Caco-2 (cell line): ENCODE data around the gene HDGFL2. TPM values are rescaled to one million over a fixed set of nuclear protein-coding genes. Genes with fewer than 3 reads are reported as not detected.

Experiments used
- BruUV-seq: library from RNA; stranded (reverse); fragments of 400-500 nt; replicated peaks from 2 replicates; lab custom pipeline; 2021; lab: Mats Ljungman, UMichigan
- CTCF ChIA-PET: fragments of 300-600 bp; sonication (Branson Sonifier 250); formaldehyde crosslinking; loops from one replicate; lab custom pipeline; 2022; ENCODE audit warnings: antibody characterized with exemption; lab: Charles Lee
- POLR2A ChIA-PET: fragments of 300-600 bp; sonication (Branson Sonifier 250); formaldehyde crosslinking; loops from one replicate; lab custom pipeline; 2022; ENCODE audit warnings: antibody characterized with exemption; lab: Charles Lee
- DNase-seq, 2 experiments: peaks; one replicate each; pipeline versions ENCODE4 v3.0.0 to v3.0.0-alpha.2; 2020 to 2022
- H3K27me3 ChIP-seq: replicated peaks from 2 replicates; pipeline ENCODE4 v1.6.0; 2011; ENCODE audit warnings: low read length; ENCODE audit not compliant: control insufficient read depth, insufficient read depth
- H3K36me3 ChIP-seq: 2 replicates; pipeline ENCODE4 v1.5.1; 2011; ENCODE audit warnings: low read length; ENCODE audit not compliant: control insufficient read depth, insufficient read depth
- H3K4me1 ChIP-seq: fragments of 250-450 bp; sonication (Bioruptor Pico); 2 replicates; pipeline ENCODE4 v1.5.1; 2020; ENCODE audit warnings: mild to moderate bottlenecking
- H3K4me3 ChIP-seq: 2 replicates; pipeline ENCODE4 v1.5.1; 2011; ENCODE audit warnings: low read depth, mild to moderate bottlenecking, control low read depth, low read length
- H3K9me3 ChIP-seq: fragments of 250-450 bp; sonication (Bioruptor Pico); 2 replicates; pipeline ENCODE4 v1.5.1; 2020; ENCODE audit warnings: mild to moderate bottlenecking, moderate library complexity
- H3K27ac Mint-ChIP-seq: one replicate; pipeline ENCODE4 v1.8.0; 2022; ENCODE audit warnings: mixed read lengths; ENCODE audit not compliant: unreplicated experiment
- H3K27me3 Mint-ChIP-seq: one replicate; pipeline ENCODE4 v1.8.0; 2022; ENCODE audit warnings: mixed read lengths; ENCODE audit not compliant: insufficient read depth, unreplicated experiment
- H3K36me3 Mint-ChIP-seq: one replicate; pipeline ENCODE4 v1.8.0; 2022; ENCODE audit warnings: mild to moderate bottlenecking, mixed read lengths; ENCODE audit not compliant: insufficient read depth, unreplicated experiment
- H3K4me1 Mint-ChIP-seq: one replicate; pipeline ENCODE4 v1.8.0; 2022; ENCODE audit warnings: low read depth, mixed read lengths; ENCODE audit not compliant: unreplicated experiment
- H3K4me3 Mint-ChIP-seq: one replicate; pipeline ENCODE4 v1.8.0; 2022; ENCODE audit warnings: mild to moderate bottlenecking, moderate library complexity, mixed read lengths; ENCODE audit not compliant: unreplicated experiment
- H3K9me3 Mint-ChIP-seq: one replicate; pipeline ENCODE4 v1.8.0; 2022; ENCODE audit warnings: mixed read lengths; ENCODE audit not compliant: unreplicated experiment
- intact Hi-C: fragments of 100-400 bp; cut with micrococcal nuclease; formaldehyde crosslinking; loops from one replicate; pipeline ENCODE4 v1.10.0; 2022; ENCODE audit not compliant: unreplicated experiment
- total RNA-seq: library from RNA; stranded (reverse); gene quantifications from 2 replicates; pipeline ENCODE4 v1.2.3, GENCODE V29; 2022
- TF ChIP-seq, protein P1 (sequence below), 2 experiments: fragments of 200-600 bp in 1 of 2; IDR thresholded peaks; 1 replicate in 1 of 2; 2 replicates in 1 of 2; pipeline versions ENCODE4 v1.5.1 to v1.8.0; 2011 to 2022; ENCODE audit warnings: antibody characterized with exemption in 1 of 2, control low read depth in 1 of 2, inconsistent platforms in 1 of 2, low read depth in 1 of 2, low read length in 1 of 2, mild to moderate bottlenecking in 1 of 2, moderate library complexity in 1 of 2; ENCODE audit not compliant: insufficient read depth in 1 of 2, severe bottlenecking in 1 of 2, unreplicated experiment in 1 of 2

HDGFL2 gene
- total RNA-seq, 1 experiment from 2014 or later, result 70.8 TPM

DNA sequence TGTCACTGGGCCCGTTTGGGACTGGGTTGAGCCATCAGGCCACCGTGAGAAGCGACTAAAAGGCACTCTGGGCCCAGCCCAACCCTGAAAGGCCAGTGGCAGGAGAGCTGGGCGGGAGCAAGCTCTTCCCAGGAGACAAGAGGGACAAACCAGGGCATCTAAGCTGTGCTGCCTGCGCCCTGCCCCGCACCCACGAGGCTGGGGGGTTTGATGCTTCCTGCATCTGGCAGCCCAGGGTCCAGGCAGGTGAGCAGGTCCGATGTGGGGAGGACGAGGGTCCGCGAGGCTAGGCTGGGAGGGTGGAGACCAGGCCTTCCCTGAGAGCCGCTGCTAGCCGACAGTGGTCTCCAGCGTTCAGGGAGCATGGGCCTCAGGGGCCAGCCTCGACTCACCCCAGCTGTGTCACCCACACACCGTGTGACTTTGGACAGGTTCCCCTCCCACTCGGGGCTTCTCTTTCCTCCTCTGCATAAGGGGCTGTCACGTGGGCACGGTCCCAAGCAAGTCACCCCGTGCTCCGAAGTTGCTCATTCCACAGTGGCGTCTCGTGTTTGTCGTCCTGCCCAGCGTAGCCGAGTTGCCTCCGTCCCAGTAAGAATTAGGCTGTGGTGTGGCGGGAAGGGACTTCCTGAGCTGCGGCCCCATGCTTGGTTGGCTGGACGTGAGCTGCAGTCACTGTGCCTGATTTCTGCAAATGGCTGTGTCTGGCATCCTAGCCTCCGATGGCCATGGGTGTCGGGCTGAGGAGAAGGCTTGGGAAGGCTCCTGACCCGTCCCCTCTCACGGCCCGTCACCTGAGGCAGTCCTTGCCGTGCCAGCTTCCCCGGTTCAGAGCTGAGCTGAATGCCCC is 30.4 kb downstream of the HDGFL2 start:
- ChIA-PET POLR2A (no interaction called here), CTCF (no interaction called here)
- Mint-ChIP-seq H3K27me3 (no peaks in the 10 kb centered on the region), H3K27ac (no peak overlapping the region), H3K9me3 (no peaks in the 10 kb centered on the region), H3K4me3 (no peak overlapping the region), H3K4me1 (no peaks in the 10 kb centered on the region), H3K36me3 (peaks cover 33% of the 10 kb centered on the region)
- TF ChIP-seq, protein P1, sequence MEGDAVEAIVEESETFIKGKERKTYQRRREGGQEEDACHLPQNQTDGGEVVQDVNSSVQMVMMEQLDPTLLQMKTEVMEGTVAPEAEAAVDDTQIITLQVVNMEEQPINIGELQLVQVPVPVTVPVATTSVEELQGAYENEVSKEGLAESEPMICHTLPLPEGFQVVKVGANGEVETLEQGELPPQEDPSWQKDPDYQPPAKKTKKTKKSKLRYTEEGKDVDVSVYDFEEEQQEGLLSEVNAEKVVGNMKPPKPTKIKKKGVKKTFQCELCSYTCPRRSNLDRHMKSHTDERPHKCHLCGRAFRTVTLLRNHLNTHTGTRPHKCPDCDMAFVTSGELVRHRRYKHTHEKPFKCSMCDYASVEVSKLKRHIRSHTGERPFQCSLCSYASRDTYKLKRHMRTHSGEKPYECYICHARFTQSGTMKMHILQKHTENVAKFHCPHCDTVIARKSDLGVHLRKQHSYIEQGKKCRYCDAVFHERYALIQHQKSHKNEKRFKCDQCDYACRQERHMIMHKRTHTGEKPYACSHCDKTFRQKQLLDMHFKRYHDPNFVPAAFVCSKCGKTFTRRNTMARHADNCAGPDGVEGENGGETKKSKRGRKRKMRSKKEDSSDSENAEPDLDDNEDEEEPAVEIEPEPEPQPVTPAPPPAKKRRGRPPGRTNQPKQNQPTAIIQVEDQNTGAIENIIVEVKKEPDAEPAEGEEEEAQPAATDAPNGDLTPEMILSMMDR (IDR thresholded peaks at IDR 0.05; ENCODE audit: insufficient read depth in 1 of 2, low read depth in 1 of 2, low read length in 1 of 2, severe bottlenecking in 1 of 2, unreplicated experiment in 1 of 2), result no peak
- H3K36me3 ChIP-seq, result no peaks in the 10 kb centered on the region
- H3K9me3 ChIP-seq, result no peaks in the 10 kb centered on the region
- H3K27me3 ChIP-seq, result no peaks in the 10 kb centered on the region
- BruUV-seq, result no TSS peak
- DNase-seq, result no peak
- H3K4me3 ChIP-seq, result no peak overlapping the region
- intact Hi-C loops, result no loop called here
- no peaks in the 10 kb centered on the region for H3K4me1 ChIP-seq

DNA sequence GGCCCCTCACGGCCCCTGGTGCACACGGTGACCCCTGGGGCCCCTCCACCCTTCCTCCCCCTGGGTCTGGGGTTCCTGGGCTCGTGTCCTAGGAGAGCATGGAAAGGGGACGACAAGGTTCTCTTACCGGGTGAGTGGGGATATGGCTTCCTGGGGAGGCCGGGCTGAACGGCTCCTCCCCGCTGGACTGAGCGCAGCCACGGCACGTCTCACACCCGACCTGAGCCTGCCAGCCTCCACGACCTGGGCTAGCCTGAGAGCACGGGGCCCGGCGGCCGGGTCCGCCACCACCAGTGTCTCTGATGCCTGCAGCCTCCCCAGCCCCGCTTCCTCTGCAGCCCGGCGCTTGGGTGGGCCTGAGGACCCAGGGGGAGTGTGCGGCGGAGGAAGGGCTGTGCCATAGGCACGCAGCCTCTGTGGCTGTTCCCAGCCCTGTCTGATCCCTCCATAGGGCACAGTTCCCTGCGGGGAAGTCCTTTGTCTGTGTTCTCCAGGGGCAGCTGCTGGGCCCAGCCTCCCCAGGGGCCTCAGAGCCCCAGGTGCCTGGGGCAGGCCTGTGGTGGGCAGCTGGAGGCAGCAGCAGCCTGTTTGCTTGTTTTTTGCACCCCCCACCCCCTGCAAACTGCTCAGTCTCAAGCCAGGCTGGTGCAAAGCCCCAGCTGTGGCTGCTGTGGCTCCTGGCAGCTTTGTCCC is 31.2 kb downstream of the HDGFL2 start:
- no peaks in the 10 kb centered on the region for H3K27me3 Mint-ChIP-seq
- CTCF ChIA-PET, result no interaction called here
- BruUV-seq, result no TSS peak

DNA sequence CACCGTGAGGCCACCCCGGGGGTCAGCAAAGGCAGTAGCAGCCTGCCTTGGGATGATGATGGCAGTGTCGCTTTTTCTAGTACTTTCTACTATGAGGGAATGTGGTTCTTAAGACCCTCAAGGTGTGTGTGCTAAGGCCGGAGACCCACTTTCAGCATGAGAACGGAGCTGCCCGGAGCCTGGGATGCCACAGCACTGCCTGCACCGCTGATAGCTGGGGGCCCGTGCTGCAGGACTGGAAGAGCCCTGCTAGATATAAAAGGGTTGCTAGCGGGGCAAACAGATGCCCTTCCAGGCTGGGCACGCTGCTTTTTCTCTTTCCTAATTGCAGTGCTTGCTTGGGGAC is 31.7 kb downstream of the HDGFL2 start:
- Mint-ChIP-seq H3K4me1 (no peaks in the 10 kb centered on the region), H3K36me3 (peaks cover 42% of the 10 kb centered on the region), H3K9me3 (no peaks in the 10 kb centered on the region), H3K27ac (no peak overlapping the region), H3K27me3 (no peaks in the 10 kb centered on the region), H3K4me3 (no peak overlapping the region)
- no peaks in the 10 kb centered on the region for H3K9me3 ChIP-seq
- intact Hi-C loops, result no loop called here
- ChIA-PET POLR2A (no interaction called here), CTCF (no interaction called here)
- no peaks in the 10 kb centered on the region for H3K36me3 ChIP-seq
- H3K4me3 ChIP-seq, result no peak overlapping the region
- H3K27me3 ChIP-seq, result no peaks in the 10 kb centered on the region
- no TSS peak for BruUV-seq
- TF ChIP-seq, protein P1 (IDR thresholded peaks at IDR 0.05; ENCODE audit: insufficient read depth in 1 of 2, low read depth in 1 of 2, low read length in 1 of 2, severe bottlenecking in 1 of 2, unreplicated experiment in 1 of 2), result no peak
- DNase-seq, result no peak
- no peaks in the 10 kb centered on the region for H3K4me1 ChIP-seq

More for the DNA sequence above, 31.2 kb downstream of the HDGFL2 start:
- Histone ChIP-seq H3K27me3 (no peaks in the 10 kb centered on the region), H3K36me3 (no peaks in the 10 kb centered on the region), H3K4me1 (no peaks in the 10 kb centered on the region), H3K9me3 (no peaks in the 10 kb centered on the region), H3K4me3 (no peak overlapping the region)
- peaks cover 37% of the 10 kb centered on the region for H3K36me3 Mint-ChIP-seq
- POLR2A ChIA-PET, result no interaction called here
- TF ChIP-seq, protein P1 (IDR thresholded peaks at IDR 0.05; ENCODE audit: insufficient read depth in 1 of 2, low read depth in 1 of 2, low read length in 1 of 2, severe bottlenecking in 1 of 2, unreplicated experiment in 1 of 2), result no peak
- H3K4me1 Mint-ChIP-seq, result no peaks in the 10 kb centered on the region
- no peak overlapping the region for H3K27ac Mint-ChIP-seq
- no peaks in the 10 kb centered on the region for H3K9me3 Mint-ChIP-seq
- intact Hi-C loops, result no loop called here
- H3K4me3 Mint-ChIP-seq, result no peak overlapping the region
- DNase-seq, result no peak
